ENCODE data around the gene TMCC2. TPM values are rescaled to one million over a fixed set of nuclear protein-coding genes. Genes with fewer than 3 reads are reported as not detected.

TMCC2 gene
- total RNA-seq, 4 donors from 2014 or later: 0.80 to 1.2 (median 1.1) TPM; not detected in 1

DNA sequence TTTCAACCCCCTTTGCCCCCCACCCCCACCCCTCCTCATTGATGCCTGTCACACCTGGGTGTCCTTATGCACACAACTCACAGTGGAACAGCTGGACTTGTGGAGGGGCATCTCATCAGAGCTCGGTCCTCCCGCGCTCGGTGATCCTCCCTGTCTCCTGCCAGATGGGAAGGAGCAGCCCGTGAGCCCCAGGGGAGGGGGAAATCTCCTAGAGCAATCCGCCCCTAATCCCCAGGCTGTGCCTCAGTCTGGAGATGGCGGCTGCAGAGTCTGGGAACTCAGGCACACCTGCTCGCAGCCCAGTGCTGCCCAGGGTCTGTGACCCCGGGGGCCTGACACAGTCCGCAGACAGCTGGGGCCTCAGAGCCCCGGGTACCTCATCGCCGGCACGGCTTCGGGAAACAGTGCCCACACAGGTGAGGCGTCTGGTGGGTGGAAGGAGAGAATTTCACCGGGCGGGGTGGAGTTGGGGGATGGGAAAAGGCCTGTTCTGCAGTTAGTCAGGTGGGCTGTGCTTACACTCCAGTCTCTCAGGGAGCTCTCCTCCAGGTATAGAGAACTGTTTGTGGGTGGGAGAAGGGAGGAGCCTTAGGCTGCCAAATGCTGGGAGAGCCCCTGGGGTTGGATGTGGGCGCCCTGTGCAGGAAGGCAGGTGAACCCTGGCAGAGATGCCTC, 29.3 kb downstream of the TMCC2 start:
- TF ChIP-seq POLR2A (IDR thresholded peaks at IDR 0.05): no peak
- TF ChIP-seq POLR2AphosphoS5 (IDR thresholded peaks at IDR 0.05): no peak
- TF ChIP-seq, protein P1, sequence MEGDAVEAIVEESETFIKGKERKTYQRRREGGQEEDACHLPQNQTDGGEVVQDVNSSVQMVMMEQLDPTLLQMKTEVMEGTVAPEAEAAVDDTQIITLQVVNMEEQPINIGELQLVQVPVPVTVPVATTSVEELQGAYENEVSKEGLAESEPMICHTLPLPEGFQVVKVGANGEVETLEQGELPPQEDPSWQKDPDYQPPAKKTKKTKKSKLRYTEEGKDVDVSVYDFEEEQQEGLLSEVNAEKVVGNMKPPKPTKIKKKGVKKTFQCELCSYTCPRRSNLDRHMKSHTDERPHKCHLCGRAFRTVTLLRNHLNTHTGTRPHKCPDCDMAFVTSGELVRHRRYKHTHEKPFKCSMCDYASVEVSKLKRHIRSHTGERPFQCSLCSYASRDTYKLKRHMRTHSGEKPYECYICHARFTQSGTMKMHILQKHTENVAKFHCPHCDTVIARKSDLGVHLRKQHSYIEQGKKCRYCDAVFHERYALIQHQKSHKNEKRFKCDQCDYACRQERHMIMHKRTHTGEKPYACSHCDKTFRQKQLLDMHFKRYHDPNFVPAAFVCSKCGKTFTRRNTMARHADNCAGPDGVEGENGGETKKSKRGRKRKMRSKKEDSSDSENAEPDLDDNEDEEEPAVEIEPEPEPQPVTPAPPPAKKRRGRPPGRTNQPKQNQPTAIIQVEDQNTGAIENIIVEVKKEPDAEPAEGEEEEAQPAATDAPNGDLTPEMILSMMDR (IDR thresholded peaks at IDR 0.05): no peak
- TF ChIP-seq EP300 (IDR thresholded peaks at IDR 0.05; ENCODE audit: low read depth): no peak
- H3K4me1 ChIP-seq: peaks cover 0 to 25% (median under 1%) of the 10 kb centered on the region in 4 donors
- intact Hi-C loops (cut with DNase I; ENCODE audit: low total_unique reads): loop anchor here (10.0 kb wide), 1 partner anchor 112 kb away; no protein-coding TSS in a partner anchor
- DNase-seq: no peak
- no peaks in the 10 kb centered on the region for H3K9me3 ChIP-seq
- no peaks in the 10 kb centered on the region for H3K36me3 ChIP-seq
- in situ Hi-C loops (cut with MboI; ENCODE audit: low pct_ligation_motif_present in 1 of 4, low pct_unique_long_range_greater_than_20kb in 1 of 4, low sequenced_read_pairs in 3 of 4): loop anchor here in 2 of 4 donors (10.0 kb wide), 2 partner anchors 272 to 282 kb away; no protein-coding TSS in a partner anchor
- H3K4me3 ChIP-seq: no peak overlapping the region
- no peaks in the 10 kb centered on the region for H3K27me3 ChIP-seq
- WGBS, 2 donors (ENCODE audit: low coverage in 1 of 2): 91% methylated on average over 18 of the region's 19 CpGs; no CpG with 5 or more reads in 1 of the 2 donors
- H3K27ac ChIP-seq: no peak overlapping the region

DNA sequence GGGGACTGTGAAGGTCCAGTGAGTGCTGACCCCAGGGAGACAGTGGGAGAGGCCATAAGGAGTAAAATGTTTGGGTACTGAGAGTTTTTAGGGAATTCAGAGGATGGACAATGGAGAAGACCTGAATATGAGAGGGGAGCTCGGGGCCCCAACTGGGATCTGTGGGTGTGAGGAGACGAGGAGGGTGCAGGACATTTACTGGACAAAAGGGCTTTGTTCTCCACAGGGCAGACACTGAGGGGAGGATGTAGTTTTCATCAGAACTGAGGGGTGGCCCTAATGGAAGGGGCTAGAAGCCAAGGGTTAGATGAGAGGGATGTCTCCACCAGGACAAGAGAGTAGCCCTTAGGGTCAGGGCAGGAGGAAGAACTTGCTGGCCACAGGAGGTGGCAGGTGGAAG, 30.0 kb downstream of the TMCC2 start:
- TF ChIP-seq POLR2A (IDR thresholded peaks at IDR 0.05): no peak
- no peak for TF ChIP-seq POLR2AphosphoS5 (IDR thresholded peaks at IDR 0.05)
- TF ChIP-seq, protein P1 (IDR thresholded peaks at IDR 0.05): no peak
- intact Hi-C loops (cut with DNase I; ENCODE audit: low total_unique reads) (loop anchor here (10.0 kb wide), 1 partner anchor 113 kb away; no protein-coding TSS in a partner anchor), in situ Hi-C loops (cut with MboI; ENCODE audit: low pct_ligation_motif_present in 1 of 4, low pct_unique_long_range_greater_than_20kb in 1 of 4, low sequenced_read_pairs in 3 of 4) (loop anchor here in 2 of 4 donors (10.0 kb wide), 2 partner anchors 273 to 283 kb away; no protein-coding TSS in a partner anchor)
- Histone ChIP-seq H3K4me1 (peaks cover 0 to 29% (median 3%) of the 10 kb centered on the region in 4 donors), H3K36me3 (no peaks in the 10 kb centered on the region), H3K27ac (no peak overlapping the region), H3K9me3 (no peaks in the 10 kb centered on the region), H3K4me3 (no peak overlapping the region), H3K27me3 (no peaks in the 10 kb centered on the region)
- DNase-seq: no peak
- WGBS, 2 donors (ENCODE audit: low coverage in 1 of 2): 65% methylated on average over 2 of the region's 2 CpGs; no CpG with 5 or more reads in 1 of the 2 donors

DNA sequence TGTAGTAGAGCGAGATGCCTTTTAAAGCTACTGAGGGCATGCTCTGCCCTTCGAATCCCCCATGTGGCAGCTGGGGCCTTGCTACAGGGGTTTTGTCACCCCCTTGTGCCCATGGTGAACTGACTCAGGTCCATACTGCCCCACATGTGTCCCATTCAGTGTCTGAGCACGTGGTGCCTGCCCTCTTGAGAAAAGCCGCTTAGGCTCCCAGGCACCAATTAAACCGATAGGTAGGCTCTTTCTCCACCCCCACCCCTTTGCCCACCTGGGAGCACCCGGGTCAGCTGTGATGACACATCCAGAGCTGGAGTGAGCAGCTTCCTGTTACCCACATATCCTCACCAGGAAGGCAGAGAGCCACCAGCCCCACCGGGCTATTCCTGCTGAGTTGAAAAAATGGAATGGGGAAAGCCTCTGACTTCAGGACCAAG, 30.5 kb downstream of the TMCC2 start:
- Histone ChIP-seq H3K4me1 (peaks cover 0 to 31% (median 3%) of the 10 kb centered on the region in 4 donors), H3K36me3 (no peaks in the 10 kb centered on the region), H3K9me3 (no peaks in the 10 kb centered on the region), H3K27ac (no peak overlapping the region), H3K27me3 (no peaks in the 10 kb centered on the region), H3K4me3 (no peak overlapping the region)
- in situ Hi-C loops (cut with MboI; ENCODE audit: low pct_ligation_motif_present in 1 of 4, low pct_unique_long_range_greater_than_20kb in 1 of 4, low sequenced_read_pairs in 3 of 4) (loop anchor here in 2 of 4 donors (10.0 kb wide), 2 partner anchors 273 to 283 kb away; no protein-coding TSS in a partner anchor), intact Hi-C loops (cut with DNase I; ENCODE audit: low total_unique reads) (loop anchor here (10.0 kb wide), 1 partner anchor 113 kb away; no protein-coding TSS in a partner anchor)
- DNase-seq: no peak
- 82% methylated on average over 7 of the region's 7 CpGs; no CpG with 5 or more reads in 1 of the 2 donors for WGBS, 2 donors (ENCODE audit: low coverage in 1 of 2)
- TF ChIP-seq, protein P1 (IDR thresholded peaks at IDR 0.05): no peak
- TF ChIP-seq POLR2AphosphoS5 (IDR thresholded peaks at IDR 0.05) (no peak), POLR2A (IDR thresholded peaks at IDR 0.05) (no peak), EP300 (IDR thresholded peaks at IDR 0.05; ENCODE audit: low read depth) (no peak)

DNA sequence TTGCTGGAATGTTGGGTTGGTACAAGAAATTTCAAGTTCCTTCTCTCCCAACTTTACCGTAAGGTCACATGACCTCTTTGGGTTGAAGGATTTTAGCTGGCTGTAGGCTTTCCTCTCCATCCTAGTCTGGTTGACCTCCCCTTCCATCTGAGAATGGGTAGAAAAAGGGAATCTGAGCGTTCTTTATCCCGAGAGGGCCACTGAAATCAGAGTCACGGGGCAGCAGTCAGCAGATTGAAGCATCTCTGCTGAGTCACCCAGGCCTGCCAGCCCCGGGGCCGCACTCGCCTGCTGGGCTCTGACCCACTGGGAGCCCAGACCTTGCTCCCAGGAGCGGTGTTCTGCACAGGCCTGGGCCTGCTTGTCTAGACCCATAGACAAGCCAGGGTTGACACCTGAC, 31.0 kb downstream of the TMCC2 start:
- H3K4me3 ChIP-seq: no peak overlapping the region
- intact Hi-C loops (cut with DNase I; ENCODE audit: low total_unique reads): loop anchor here (10.0 kb wide), 1 partner anchor 114 kb away; no protein-coding TSS in a partner anchor
- no peak overlapping the region for H3K27ac ChIP-seq
- H3K36me3 ChIP-seq: no peaks in the 10 kb centered on the region
- no peaks in the 10 kb centered on the region for H3K9me3 ChIP-seq
- 80 to 85% methylated on average over 1 to 8 of the region's 8 CpGs for WGBS, 2 donors (ENCODE audit: low coverage in 1 of 2)
- no peak for DNase-seq
- in situ Hi-C loops (cut with MboI; ENCODE audit: low pct_ligation_motif_present in 1 of 4, low pct_unique_long_range_greater_than_20kb in 1 of 4, low sequenced_read_pairs in 3 of 4): loop anchor here in 2 of 4 donors (10.0 kb wide), 2 partner anchors 274 to 284 kb away; no protein-coding TSS in a partner anchor
- H3K4me1 ChIP-seq: peaks cover 0 to 31% (median 3%) of the 10 kb centered on the region in 4 donors
- H3K27me3 ChIP-seq: no peaks in the 10 kb centered on the region
- TF ChIP-seq, protein P1 (IDR thresholded peaks at IDR 0.05): no peak
- no peak for TF ChIP-seq POLR2A (IDR thresholded peaks at IDR 0.05)
- no peak for TF ChIP-seq POLR2AphosphoS5 (IDR thresholded peaks at IDR 0.05)
- TF ChIP-seq EP300 (IDR thresholded peaks at IDR 0.05; ENCODE audit: low read depth): no peak

Measured in transverse colon (tissue), 4 donors.